Astrocyte (in vitro differentiated cells and primary cell): ENCODE results near the gene UTP14A. TPM values are rescaled to one million over a fixed set of nuclear protein-coding genes. Genes with fewer than 3 reads are reported as not detected.
A peak's percentile ranks its signal among the peaks of the same experiment; 100 is the strongest.

Source experiments
- DNase-seq: peaks from one replicate; pipeline ENCODE4 v3.0.0-alpha.2; 2010; ENCODE audit warnings: low read depth
- FAIRE-seq: peaks from 2 replicates; lab custom pipeline; 2011; peaks lifted over from hg19 to GRCh38; lab: Jason Lieb, UNC
- H2AFZ ChIP-seq: 2 replicates; pipeline ENCODE4 v1.6.0; 2012; ENCODE audit warnings: low read depth, low read length, inconsistent platforms
- H3K27ac ChIP-seq: 2 replicates; pipeline ENCODE4 v1.5.1; 2011; ENCODE audit warnings: low read depth, low read length, inconsistent platforms
- H3K27me3 ChIP-seq: 2 replicates; pipeline ENCODE4 v1.6.0; 2011; ENCODE audit warnings: low read length, inconsistent platforms; ENCODE audit not compliant: insufficient read depth
- H3K36me3 ChIP-seq: 2 replicates; pipeline ENCODE4 v1.5.1; 2011; ENCODE audit warnings: low read length, inconsistent platforms; ENCODE audit not compliant: insufficient read depth
- H3K4me1 ChIP-seq: 2 replicates; pipeline ENCODE4 v1.5.1; 2011; ENCODE audit warnings: low read length, inconsistent platforms; ENCODE audit not compliant: insufficient read depth
- H3K4me2 ChIP-seq: 2 replicates; pipeline ENCODE4 v1.6.0; 2012; ENCODE audit warnings: low read length, inconsistent platforms
- H3K4me3 ChIP-seq: 2 replicates; pipeline ENCODE4 v1.5.1; 2011; ENCODE audit warnings: low read depth, mild to moderate bottlenecking, low read length, inconsistent platforms; ENCODE audit not compliant: insufficient read depth
- H3K79me2 ChIP-seq: 2 replicates; pipeline ENCODE4 v1.6.0; 2012; ENCODE audit warnings: mild to moderate bottlenecking, low read length, inconsistent platforms; ENCODE audit not compliant: insufficient read depth
- H3K9ac ChIP-seq: 2 replicates; pipeline ENCODE4 v1.6.0; 2012; ENCODE audit warnings: mild to moderate bottlenecking, low read length, inconsistent platforms
- H3K9me3 ChIP-seq: 2 replicates; pipeline ENCODE4 v1.5.1; 2012; ENCODE audit warnings: low read depth, mild to moderate bottlenecking, low read length, inconsistent platforms; ENCODE audit not compliant: insufficient read depth
- H4K20me1 ChIP-seq: 2 replicates; pipeline ENCODE4 v1.6.0; 2012; ENCODE audit warnings: low read length, inconsistent platforms; ENCODE audit not compliant: insufficient read depth
- H3K27ac Mint-ChIP-seq: one replicate; pipeline ENCODE4 v1.8.0; 2021; ENCODE audit warnings: mild to moderate bottlenecking, mixed read lengths; ENCODE audit not compliant: unreplicated experiment
- H3K27me3 Mint-ChIP-seq: one replicate; pipeline ENCODE4 v1.8.0; 2021; ENCODE audit warnings: low read depth, mixed read lengths; ENCODE audit not compliant: unreplicated experiment
- H3K36me3 Mint-ChIP-seq: one replicate; pipeline ENCODE4 v1.8.0; 2021; ENCODE audit warnings: low read depth, mixed read lengths; ENCODE audit not compliant: unreplicated experiment
- H3K4me1 Mint-ChIP-seq: one replicate; pipeline ENCODE4 v1.8.0; 2021; ENCODE audit warnings: low read depth, mixed read lengths; ENCODE audit not compliant: unreplicated experiment
- H3K4me3 Mint-ChIP-seq: one replicate; pipeline ENCODE4 v1.8.0; 2021; ENCODE audit warnings: mild to moderate bottlenecking, moderate library complexity, mixed read lengths; ENCODE audit not compliant: unreplicated experiment
- H3K9me3 Mint-ChIP-seq: one replicate; pipeline ENCODE4 v1.8.0; 2021; ENCODE audit warnings: mild to moderate bottlenecking, mixed read lengths; ENCODE audit not compliant: unreplicated experiment
- CTCF ChIP-seq: IDR thresholded peaks from 2 replicates; pipeline ENCODE4 v1.5.1; 2011; ENCODE audit warnings: low read depth, mild to moderate bottlenecking, inconsistent platforms, low read length, moderate library complexity; ENCODE audit not compliant: insufficient read depth
- EZH2 ChIP-seq: IDR thresholded peaks from 2 replicates; pipeline ENCODE4 v1.6.1; 2012; ENCODE audit warnings: mild to moderate bottlenecking, low read length, inconsistent platforms; ENCODE audit not compliant: insufficient read depth
- total RNA-seq: library from RNA; stranded (reverse); gene quantifications from 2 replicates; pipeline ENCODE4 v1.2.1, GENCODE V29; 2021

The UTP14A gene
- total RNA-seq, 1 donor from 2014 or later, result 22.2 TPM

- no peak overlapping the region for H3K27ac Mint-ChIP-seq
These were observed 2.7 kb downstream of the UTP14A start for GRCh38 chrX:129908636-129909035.

GRCh38 chrX:129925305-129926092 is 19.5 kb downstream of the UTP14A start:
- H4K20me1 ChIP-seq, result peaks cover 5% of the 10 kb centered on the region
- no peak overlapping the region for H3K4me3 Mint-ChIP-seq
- H3K36me3 Mint-ChIP-seq, result peaks cover 5% of the 10 kb centered on the region
- no peaks in the 10 kb centered on the region for H3K79me2 ChIP-seq
- no peaks in the 10 kb centered on the region for H3K9me3 Mint-ChIP-seq
- no peaks in the 10 kb centered on the region for H3K9me3 ChIP-seq
- no peak overlapping the region for H3K27ac Mint-ChIP-seq
- TF ChIP-seq EZH2, result no peak
- TF ChIP-seq CTCF, result peak; percentile 57
- H3K4me2 ChIP-seq, result no peak overlapping the region
- H3K4me1 ChIP-seq, result no peaks in the 10 kb centered on the region
- no peak overlapping the region for H3K27ac ChIP-seq
- no peak overlapping the region for H3K4me3 ChIP-seq
- no peaks in the 10 kb centered on the region for H3K27me3 ChIP-seq
- no peak overlapping the region for H2AFZ ChIP-seq
- no peak overlapping the region for H3K9ac ChIP-seq
- H3K4me1 Mint-ChIP-seq, result peaks cover 2% of the 10 kb centered on the region
- FAIRE-seq (peak; percentile 98), DNase-seq (peak; percentile 39)
- no peaks in the 10 kb centered on the region for H3K27me3 Mint-ChIP-seq
- peaks cover 30% of the 10 kb centered on the region for H3K36me3 ChIP-seq

More at GRCh38 chrX:129908636-129909035, 2.7 kb downstream of the UTP14A start:
- H3K9me3 ChIP-seq, result no peaks in the 10 kb centered on the region
- no peak overlapping the region for H3K9ac ChIP-seq
- Mint-ChIP-seq H3K9me3 (no peaks in the 10 kb centered on the region), H3K4me1 (no peaks in the 10 kb centered on the region), H3K36me3 (peaks cover 7% of the 10 kb centered on the region), H3K27me3 (no peaks in the 10 kb centered on the region), H3K4me3 (no peak overlapping the region)
- peaks cover 4% of the 10 kb centered on the region for H3K4me1 ChIP-seq
- peaks cover 32% of the 10 kb centered on the region for H3K36me3 ChIP-seq
- TF ChIP-seq CTCF (no peak), EZH2 (no peak)
- H3K27ac ChIP-seq, result no peak overlapping the region
- no peak overlapping the region for H2AFZ ChIP-seq
- DNase-seq, result no peak
- no peak for FAIRE-seq
- H4K20me1 ChIP-seq, result peaks cover 7% of the 10 kb centered on the region
- no peak overlapping the region for H3K4me3 ChIP-seq
- H3K27me3 ChIP-seq, result no peaks in the 10 kb centered on the region
- H3K4me2 ChIP-seq, result no peak overlapping the region
- peaks cover 16% of the 10 kb centered on the region for H3K79me2 ChIP-seq

GRCh38 chrX:129930941-129931410 is 25.0 kb downstream of the UTP14A start:
- no peaks in the 10 kb centered on the region for H3K79me2 ChIP-seq
- H2AFZ ChIP-seq, result peak overlapping the region; percentile 75
- peak overlapping the region; percentile 91 for H3K4me2 ChIP-seq
- Mint-ChIP-seq H3K9me3 (no peaks in the 10 kb centered on the region), H3K4me3 (peak overlapping the region; percentile 89), H3K4me1 (no peaks in the 10 kb centered on the region), H3K27ac (peak overlapping the region; percentile 91), H3K36me3 (peaks cover 4% of the 10 kb centered on the region), H3K27me3 (peaks cover 15% of the 10 kb centered on the region)
- no peaks in the 10 kb centered on the region for H4K20me1 ChIP-seq
- no peaks in the 10 kb centered on the region for H3K9me3 ChIP-seq
- peak overlapping the region; percentile 63 for H3K4me3 ChIP-seq
- H3K27me3 ChIP-seq, result peaks cover 6% of the 10 kb centered on the region
- TF ChIP-seq CTCF, result no peak
- TF ChIP-seq EZH2, result no peak
- H3K4me1 ChIP-seq, result no peaks in the 10 kb centered on the region
- peaks cover 17% of the 10 kb centered on the region for H3K36me3 ChIP-seq
- no peak for FAIRE-seq
- peak; percentile 27 for DNase-seq
- peak overlapping the region; percentile 87 for H3K9ac ChIP-seq
- peak overlapping the region; percentile 77 for H3K27ac ChIP-seq
